GM12865 (cell line): ENCODE measurements around the gene EFCAB14.
"Not testable (repeated sequence)": the region's sequence is repeated elsewhere in the genome, so short reads cannot be mapped to it uniquely, and the experiment has no call there.

Experiments used
- DNase-seq: peaks from one replicate; pipeline ENCODE4 v3.0.0; 2010; ENCODE audit warnings: low read depth
- H3K4me3 ChIP-seq: 2 replicates; pipeline ENCODE4 v1.5.1; 2011; ENCODE audit warnings: mild to moderate bottlenecking, low read depth, low read length, control low read depth
- TF ChIP-seq, protein P1 (sequence below): IDR thresholded peaks from 2 replicates; pipeline ENCODE4 v1.5.1; 2011; ENCODE audit warnings: low read length, control low read depth, low read depth, inconsistent platforms; ENCODE audit not compliant: insufficient read depth; ENCODE audit errors: missing control alignments

The EFCAB14 gene

DNA sequence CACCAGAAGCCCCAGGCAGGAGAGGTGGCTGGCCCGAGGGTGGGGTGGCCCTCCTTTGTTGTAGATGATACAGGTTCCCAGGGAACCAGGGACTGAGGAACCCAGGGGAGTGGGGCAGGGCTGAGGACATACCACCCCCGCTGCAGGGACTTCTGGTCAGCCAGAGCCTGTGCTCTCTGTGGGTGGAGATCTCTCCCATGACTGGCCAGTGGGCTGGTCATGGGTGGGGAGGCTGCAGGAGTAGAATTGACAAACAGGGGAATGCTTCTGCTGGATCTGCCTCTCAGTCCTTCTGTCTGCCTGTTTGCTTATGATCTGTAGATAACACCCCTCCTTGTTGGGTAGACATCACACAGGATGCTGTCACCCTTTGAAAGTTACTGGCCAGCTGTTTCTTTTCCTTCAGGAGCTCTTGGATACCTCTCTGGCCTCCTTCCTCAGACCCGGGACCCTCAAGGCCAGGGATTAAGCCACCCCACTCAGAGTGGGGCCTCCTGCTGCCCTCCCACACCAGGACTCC lies 2.8 kb upstream of the EFCAB14 start:
- H3K4me3 ChIP-seq: no peak overlapping the region
- no peak for DNase-seq
- TF ChIP-seq, protein P1, sequence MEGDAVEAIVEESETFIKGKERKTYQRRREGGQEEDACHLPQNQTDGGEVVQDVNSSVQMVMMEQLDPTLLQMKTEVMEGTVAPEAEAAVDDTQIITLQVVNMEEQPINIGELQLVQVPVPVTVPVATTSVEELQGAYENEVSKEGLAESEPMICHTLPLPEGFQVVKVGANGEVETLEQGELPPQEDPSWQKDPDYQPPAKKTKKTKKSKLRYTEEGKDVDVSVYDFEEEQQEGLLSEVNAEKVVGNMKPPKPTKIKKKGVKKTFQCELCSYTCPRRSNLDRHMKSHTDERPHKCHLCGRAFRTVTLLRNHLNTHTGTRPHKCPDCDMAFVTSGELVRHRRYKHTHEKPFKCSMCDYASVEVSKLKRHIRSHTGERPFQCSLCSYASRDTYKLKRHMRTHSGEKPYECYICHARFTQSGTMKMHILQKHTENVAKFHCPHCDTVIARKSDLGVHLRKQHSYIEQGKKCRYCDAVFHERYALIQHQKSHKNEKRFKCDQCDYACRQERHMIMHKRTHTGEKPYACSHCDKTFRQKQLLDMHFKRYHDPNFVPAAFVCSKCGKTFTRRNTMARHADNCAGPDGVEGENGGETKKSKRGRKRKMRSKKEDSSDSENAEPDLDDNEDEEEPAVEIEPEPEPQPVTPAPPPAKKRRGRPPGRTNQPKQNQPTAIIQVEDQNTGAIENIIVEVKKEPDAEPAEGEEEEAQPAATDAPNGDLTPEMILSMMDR: no peak

DNA sequence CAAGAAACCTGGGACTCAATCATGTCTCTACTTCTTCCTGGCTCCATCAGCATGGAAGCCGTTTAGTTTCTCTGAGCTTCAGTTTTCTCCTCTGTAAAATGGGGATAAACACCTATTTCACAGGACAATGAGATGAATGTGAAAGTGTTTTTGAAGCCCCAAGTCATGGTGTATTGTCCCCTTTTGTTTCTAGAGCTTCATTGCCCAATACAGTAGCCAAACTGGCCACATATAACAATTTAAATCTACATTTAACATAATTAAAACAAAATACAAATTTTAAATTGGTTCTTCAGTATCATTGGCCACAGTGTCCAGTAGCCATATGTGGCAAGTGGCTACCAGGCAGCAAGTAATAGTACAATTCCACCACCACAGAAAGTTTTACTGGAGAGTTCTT lies 2.3 kb upstream of the EFCAB14 start:
- TF ChIP-seq, protein P1: no peak
- DNase-seq: no peak
- no peak overlapping the region for H3K4me3 ChIP-seq

DNA sequence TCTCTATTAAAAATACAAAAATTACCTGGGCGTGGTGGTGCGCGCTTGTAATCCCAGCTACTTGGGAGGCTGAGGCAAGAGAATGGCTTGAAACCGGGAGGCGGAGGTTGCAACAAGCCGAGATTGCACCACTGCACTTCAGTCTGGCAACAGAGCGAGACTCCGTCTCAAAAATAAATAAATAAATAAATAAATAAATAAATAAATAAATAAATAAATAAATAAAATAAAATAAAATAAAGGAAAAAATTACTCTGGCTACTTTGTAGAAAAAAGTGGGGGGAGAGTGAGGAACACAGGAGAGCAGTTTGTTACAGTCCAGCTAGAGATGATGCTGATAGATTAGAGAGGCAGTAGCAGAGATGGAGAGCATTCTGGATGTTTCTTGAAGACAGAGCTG lies 1.4 kb upstream of the EFCAB14 start:
- H3K4me3 ChIP-seq, DNase-seq: not testable (repeated sequence)

DNA sequence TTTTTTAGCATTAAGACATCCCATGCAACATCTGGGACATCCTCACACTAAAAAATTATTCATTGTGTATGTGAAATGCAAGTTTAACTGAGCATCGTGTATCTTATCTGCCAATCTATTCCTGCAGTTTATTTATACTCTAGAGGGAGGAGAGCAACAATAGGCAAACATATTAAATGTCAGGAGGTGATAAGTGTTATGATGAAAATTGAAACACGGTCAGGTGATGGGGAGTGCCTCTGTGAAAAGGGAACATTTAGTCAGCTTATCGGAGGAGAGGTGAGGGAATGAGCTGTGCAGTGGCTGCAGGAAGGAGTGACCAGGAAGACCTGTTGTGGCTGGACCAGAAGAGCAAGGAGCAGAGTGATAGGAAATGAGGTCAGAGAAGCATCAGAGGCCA lies 775 bp upstream of the EFCAB14 start:
- TF ChIP-seq, protein P1: no peak
- no peak for DNase-seq
- peak overlapping the region; percentile 37 for H3K4me3 ChIP-seq

DNA sequence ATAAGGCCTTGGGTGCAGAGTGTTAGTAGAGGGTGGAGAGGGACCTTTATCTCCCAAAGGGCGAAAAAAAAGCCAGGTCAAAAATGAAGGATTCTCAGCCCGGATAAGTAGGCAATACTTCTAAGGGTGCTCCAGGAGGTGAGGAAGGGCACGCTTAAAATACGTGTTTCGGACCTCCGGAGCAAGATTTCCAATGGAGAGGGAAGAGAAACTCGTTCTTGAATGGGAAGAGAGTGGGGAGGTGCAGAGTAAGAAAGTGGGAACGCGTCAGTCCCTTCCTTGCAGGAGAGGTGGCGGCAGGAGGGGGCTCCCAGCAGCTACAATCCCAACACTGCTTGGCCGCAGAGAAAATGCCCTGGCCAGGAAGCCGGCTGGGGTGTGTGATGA lies 581 bp downstream of the EFCAB14 start:
- peak overlapping the region; percentile 76 for H3K4me3 ChIP-seq
- TF ChIP-seq, protein P1: no peak
- DNase-seq: no peak

DNA sequence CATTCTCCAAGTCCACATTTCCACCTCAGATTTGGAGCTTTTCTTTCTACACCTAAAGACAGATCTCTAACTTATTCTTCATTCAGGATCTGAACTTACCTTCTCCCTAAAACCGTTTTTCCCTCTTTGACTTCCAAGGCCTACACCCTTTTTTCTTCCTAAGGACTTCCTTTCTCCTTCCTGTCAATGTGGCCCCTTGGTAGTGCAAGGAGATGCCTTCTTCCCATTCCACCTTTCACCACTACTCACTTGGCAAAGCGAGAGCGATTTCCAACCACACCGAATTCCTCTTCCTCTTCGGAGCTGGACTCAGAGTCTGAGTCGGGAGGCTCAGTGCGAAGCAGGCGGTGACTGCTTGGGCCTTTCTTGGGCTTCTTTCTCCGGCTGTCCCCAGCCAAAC lies 1.3 kb downstream of the EFCAB14 start:
- DNase-seq: no peak
- TF ChIP-seq, protein P1: no peak
- peak overlapping the region; percentile 76 for H3K4me3 ChIP-seq

DNA sequence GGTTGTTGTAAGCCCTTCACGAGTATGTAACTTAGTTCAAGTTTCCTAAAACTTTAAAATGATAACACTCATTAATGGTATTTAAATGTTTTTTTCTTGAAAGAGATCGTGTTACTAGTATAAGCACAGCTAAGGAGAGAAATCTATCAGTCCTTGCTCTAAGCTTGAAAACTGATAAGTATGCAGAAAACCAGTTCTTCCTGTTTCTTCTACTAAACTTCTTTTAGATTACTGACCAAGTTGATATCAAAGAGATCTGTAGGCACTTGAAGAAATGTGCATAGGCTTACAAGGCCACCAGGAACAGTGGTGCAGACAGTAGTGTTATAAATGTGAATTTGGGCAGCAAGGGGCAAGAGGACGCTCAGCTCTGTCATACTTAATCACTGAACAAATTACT lies 3.9 kb downstream of the EFCAB14 start:
- TF ChIP-seq, protein P1: no peak
- H3K4me3 ChIP-seq: no peak overlapping the region
- no peak for DNase-seq
